Measurements from ENCODE around the gene BBS9. TPM values are rescaled to one million over a fixed set of nuclear protein-coding genes. Genes with fewer than 3 reads are reported as not detected.

BBS9 gene
- total RNA-seq, 1 donor = 33.3 TPM

DNA sequence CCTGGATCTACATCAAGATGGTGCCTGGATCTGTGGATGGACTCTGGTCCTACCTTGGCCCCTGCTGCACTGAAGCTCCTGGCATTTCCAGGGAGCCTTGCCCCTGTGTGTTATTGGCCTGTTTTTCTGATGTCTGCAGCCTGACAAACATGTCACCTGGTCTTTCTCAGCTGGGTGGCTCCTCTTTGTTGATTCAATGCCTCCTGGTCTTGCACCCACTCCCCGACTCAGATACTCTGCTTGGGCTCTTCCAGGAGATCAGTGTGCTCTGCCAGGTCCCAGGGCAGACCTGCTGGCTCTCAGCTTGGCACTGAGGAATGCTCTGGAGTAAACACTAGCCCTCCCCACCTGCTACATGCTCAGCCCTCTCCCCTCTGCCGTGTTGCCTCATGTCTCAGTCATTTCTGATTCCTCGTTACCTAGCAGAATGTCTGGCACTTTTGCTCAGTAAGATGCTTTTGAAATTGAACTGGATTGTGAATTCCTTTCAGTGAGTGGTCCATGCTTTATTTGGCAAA, 522.7 kb downstream of the BBS9 start:
- Histone ChIP-seq H3K79me2 (ENCODE audit: insufficient read depth, low read length) (no peaks in the 10 kb centered on the region), H3K4me2 (ENCODE audit: insufficient read depth, low read length) (no peak overlapping the region), H3K27me3 (ENCODE audit: insufficient read depth, low read length) (no peaks in the 10 kb centered on the region), H3K4me1 (ENCODE audit: insufficient read depth, low read length) (no peaks in the 10 kb centered on the region), H2AFZ (ENCODE audit: low read length) (no peak overlapping the region), H3K4me3 (ENCODE audit: insufficient read depth, low read length) (no peak overlapping the region), H3K9me3 (ENCODE audit: low read depth, low read length) (no peaks in the 10 kb centered on the region), H3K27ac (ENCODE audit: low read depth, low read length) (no peak overlapping the region), H3K36me3 (ENCODE audit: insufficient read depth, low read length) (no peaks in the 10 kb centered on the region), H4K20me1 (ENCODE audit: insufficient read depth, low read length) (no peaks in the 10 kb centered on the region)
- DNase-seq (ENCODE audit: insufficient read length, low spot score, missing footprints) = no peak
- no peak for TF ChIP-seq CTCF (IDR thresholded peaks at IDR 0.05; ENCODE audit: extremely low read depth, low read depth, low read length)

DNA sequence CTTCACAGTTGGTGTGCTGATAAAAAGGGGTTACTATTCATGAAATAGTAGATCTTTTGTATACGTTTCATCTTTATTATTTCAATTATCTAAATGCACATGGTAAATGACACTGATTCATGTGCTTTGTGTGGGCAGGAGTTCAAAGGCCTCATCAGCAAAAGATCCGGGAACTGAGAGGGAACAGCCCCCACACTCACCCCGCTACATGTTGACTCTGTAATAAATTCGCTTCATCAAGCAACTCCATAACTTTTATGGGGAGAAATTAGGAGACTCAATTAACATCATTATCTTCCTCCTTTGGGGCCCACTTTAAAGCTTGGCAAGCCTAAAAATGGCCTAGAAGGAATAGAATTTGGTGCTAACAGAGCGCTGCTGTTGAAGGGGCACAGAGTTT, 525.3 kb downstream of the BBS9 start:
- no peaks in the 10 kb centered on the region for H4K20me1 ChIP-seq (ENCODE audit: insufficient read depth, low read length)
- no peaks in the 10 kb centered on the region for H3K9me3 ChIP-seq (ENCODE audit: low read depth, low read length)
- no peak for DNase-seq (ENCODE audit: insufficient read length, low spot score, missing footprints)
- no peaks in the 10 kb centered on the region for H3K36me3 ChIP-seq (ENCODE audit: insufficient read depth, low read length)
- H3K79me2 ChIP-seq (ENCODE audit: insufficient read depth, low read length) = no peaks in the 10 kb centered on the region
- H2AFZ ChIP-seq (ENCODE audit: low read length) = no peak overlapping the region
- H3K27ac ChIP-seq (ENCODE audit: low read depth, low read length) = no peak overlapping the region
- no peak overlapping the region for H3K4me3 ChIP-seq (ENCODE audit: insufficient read depth, low read length)
- no peaks in the 10 kb centered on the region for H3K4me1 ChIP-seq (ENCODE audit: insufficient read depth, low read length)
- no peak for TF ChIP-seq CTCF (IDR thresholded peaks at IDR 0.05; ENCODE audit: extremely low read depth, low read depth, low read length)
- no peaks in the 10 kb centered on the region for H3K27me3 ChIP-seq (ENCODE audit: insufficient read depth, low read length)
- H3K4me2 ChIP-seq (ENCODE audit: insufficient read depth, low read length) = no peak overlapping the region

Small RNA genes within 50 kb of the gene (small RNA-seq; reads per million reads assigned to genes)
- not detected for gene AC007312.1
- gene AC074338.1 = not detected
- gene RNA5SP229 = not detected

Other genes starting within 250 kb of the BBS9 start
- 39.5 and 47.0 TPM in 2 replicates for gene KBTBD2, start 237.8 kb upstream of the BBS9 start, total RNA-seq
- 420 and 445 TPM in 2 replicates for gene FKBP9, start 172.1 kb upstream of the BBS9 start, total RNA-seq
- gene NT5C3A, start 66.8 kb upstream of the BBS9 start, total RNA-seq = 24.2 and 25.0 TPM in 2 replicates
- gene RP9, start 20.2 kb upstream of the BBS9 start, total RNA-seq = 6.5 and 10.3 TPM in 2 replicates